Esophagus squamous epithelium (tissue), 5 donors: ENCODE measurements around the gene FNDC3A. TPM values are rescaled to one million over a fixed set of nuclear protein-coding genes. Genes with fewer than 3 reads are reported as not detected.

Experiments used
- DNase-seq: peaks from one replicate; lab custom pipeline; 2025; lab: John Stamatoyannopoulos, UW
- H3K27ac ChIP-seq, 4 donors: fragments of 200-600 bp; sonication (generic); one replicate each; pipeline ENCODE4 v1.5.1; 2016 to 2019; ENCODE audit warnings: mild to moderate bottlenecking in 1 of 4
- H3K27me3 ChIP-seq, 4 donors: fragments of 200-600 bp; sonication (generic); 1 replicate in 3 of 4; 2 replicates in 1 of 4; pipeline versions ENCODE4 v1.5.1 to v1.6.0; 2017 to 2021; ENCODE audit warnings: antibody characterized with exemption in 1 of 4
- H3K36me3 ChIP-seq, 3 donors: fragments of 200-600 bp; sonication (generic); one replicate each; pipeline ENCODE4 v1.5.1; 2016 to 2019
- H3K4me1 ChIP-seq, 3 donors: fragments of 200-600 bp; sonication (generic); one replicate each; pipeline ENCODE4 v1.5.1; 2017 to 2019
- H3K4me3 ChIP-seq, 4 donors: fragments of 200-600 bp; sonication (generic); 1 replicate in 3 of 4; 2 replicates in 1 of 4; pipeline ENCODE4 v1.5.1; 2016 to 2019; ENCODE audit warnings: mild to moderate bottlenecking in 2 of 4, moderate library complexity in 1 of 4
- H3K9me3 ChIP-seq, 3 donors: fragments of 200-600 bp; sonication (generic); one replicate each; pipeline ENCODE4 v1.5.1; 2016 to 2019
- POLR2A ChIP-seq, 4 donors: fragments of 450-650 bp; IDR thresholded peaks; one replicate each; pipeline ENCODE4 v1.6.1; 2017; ENCODE audit warnings: antibody characterized with exemption in 4 of 4, mild to moderate bottlenecking in 4 of 4, moderate library complexity in 3 of 4
- WGBS, 2 donors: methylation state at CpG; one replicate each; pipeline ENCODE4 v1.1.5; 2018; 5-methylcytosine and 5-hydroxymethylcytosine counted together
- intact Hi-C: fragments of 100-400 bp; cut with DNase I; formaldehyde crosslinking; loops from one replicate; pipeline ENCODE4 v1.15.0; 2022
- total RNA-seq, 4 donors: library from RNA; depleted of rRNA; stranded (reverse); fragments of >200 nt; gene quantifications; one replicate each; pipeline ENCODE4 v1.1.0, GENCODE V29; 2016
- TF ChIP-seq, protein P1 (sequence below), 6 experiments: fragments of 450-650 bp in 4 of 6; fragments of 200-600 bp in 2 of 6; sonication (generic) in 2 of 6; IDR thresholded peaks; one replicate each; pipeline ENCODE4 v1.5.1; 2016 to 2019; ENCODE audit warnings: antibody characterized with exemption in 6 of 6, mild to moderate bottlenecking in 4 of 6, moderate library complexity in 4 of 6
- donor health status: DM: yes; HTN: yes; CAD: no.

FNDC3A gene
- total RNA-seq, 4 donors from 2014 or later: 10.0 to 29.8 (median 19.5) TPM

DNA sequence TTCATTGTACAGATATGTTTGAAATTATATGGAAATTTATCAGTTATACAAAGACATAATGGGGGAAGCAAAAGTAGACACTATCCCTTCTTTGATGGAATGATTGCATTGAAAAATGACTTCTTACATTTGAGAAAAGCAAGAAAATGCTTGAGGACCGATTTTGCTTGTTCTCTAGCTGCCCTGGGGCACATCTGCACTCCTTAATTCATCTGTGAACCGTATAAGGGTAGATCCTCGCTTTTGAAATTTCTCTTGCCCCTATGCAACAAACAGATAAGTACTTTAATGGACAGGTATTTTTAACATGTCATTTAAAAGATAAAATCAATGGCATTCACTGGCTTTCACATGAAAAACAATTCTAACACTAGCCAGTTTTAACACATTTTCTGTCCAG, 230.9 kb downstream of the FNDC3A start:
- no peaks in the 10 kb centered on the region for H3K4me1 ChIP-seq
- H3K9me3 ChIP-seq: no peaks in the 10 kb centered on the region
- TF ChIP-seq POLR2A (IDR thresholded peaks at IDR 0.05): no peak
- TF ChIP-seq, protein P1, sequence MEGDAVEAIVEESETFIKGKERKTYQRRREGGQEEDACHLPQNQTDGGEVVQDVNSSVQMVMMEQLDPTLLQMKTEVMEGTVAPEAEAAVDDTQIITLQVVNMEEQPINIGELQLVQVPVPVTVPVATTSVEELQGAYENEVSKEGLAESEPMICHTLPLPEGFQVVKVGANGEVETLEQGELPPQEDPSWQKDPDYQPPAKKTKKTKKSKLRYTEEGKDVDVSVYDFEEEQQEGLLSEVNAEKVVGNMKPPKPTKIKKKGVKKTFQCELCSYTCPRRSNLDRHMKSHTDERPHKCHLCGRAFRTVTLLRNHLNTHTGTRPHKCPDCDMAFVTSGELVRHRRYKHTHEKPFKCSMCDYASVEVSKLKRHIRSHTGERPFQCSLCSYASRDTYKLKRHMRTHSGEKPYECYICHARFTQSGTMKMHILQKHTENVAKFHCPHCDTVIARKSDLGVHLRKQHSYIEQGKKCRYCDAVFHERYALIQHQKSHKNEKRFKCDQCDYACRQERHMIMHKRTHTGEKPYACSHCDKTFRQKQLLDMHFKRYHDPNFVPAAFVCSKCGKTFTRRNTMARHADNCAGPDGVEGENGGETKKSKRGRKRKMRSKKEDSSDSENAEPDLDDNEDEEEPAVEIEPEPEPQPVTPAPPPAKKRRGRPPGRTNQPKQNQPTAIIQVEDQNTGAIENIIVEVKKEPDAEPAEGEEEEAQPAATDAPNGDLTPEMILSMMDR (IDR thresholded peaks at IDR 0.05): no peak
- H3K27ac ChIP-seq: no peak overlapping the region
- H3K36me3 ChIP-seq: peaks cover 0 to 88% (median 0%) of the 10 kb centered on the region in 3 donors
- no peak for DNase-seq
- H3K27me3 ChIP-seq: no peaks in the 10 kb centered on the region
- no peak overlapping the region for H3K4me3 ChIP-seq
- intact Hi-C loops: no loop called here
- 91 to 93% methylated on average over 3 of the region's 3 CpGs for WGBS, 2 donors

DNA sequence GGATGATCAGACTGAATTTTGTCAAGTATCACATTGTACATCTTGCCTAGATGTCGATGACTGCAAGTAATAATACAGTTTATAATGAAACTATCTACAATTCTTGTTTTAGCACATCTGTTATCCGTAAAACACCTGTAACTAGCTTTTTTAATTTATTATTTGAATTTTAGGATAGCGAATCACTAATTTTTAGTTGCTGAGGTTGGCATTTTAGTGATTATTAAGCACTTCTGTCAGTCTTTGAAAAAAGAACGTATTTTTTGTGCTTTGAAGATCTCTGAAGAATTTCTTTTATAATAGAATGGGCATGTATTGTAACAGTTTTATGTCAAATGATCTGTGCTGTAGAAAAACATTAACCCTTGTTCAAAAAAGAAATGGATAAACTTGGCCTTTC, 232.9 kb downstream of the FNDC3A start:
- no peak overlapping the region for H3K4me3 ChIP-seq
- 91 to 93% methylated on average over 4 of the region's 4 CpGs for WGBS, 2 donors
- no peak for TF ChIP-seq POLR2A (IDR thresholded peaks at IDR 0.05)
- TF ChIP-seq, protein P1 (IDR thresholded peaks at IDR 0.05): no peak
- no peak for DNase-seq
- no peaks in the 10 kb centered on the region for H3K27me3 ChIP-seq
- H3K4me1 ChIP-seq: no peaks in the 10 kb centered on the region
- no peak overlapping the region for H3K27ac ChIP-seq
- peaks cover 0 to 68% (median 0%) of the 10 kb centered on the region in 3 donors for H3K36me3 ChIP-seq
- intact Hi-C loops: no loop called here
- no peaks in the 10 kb centered on the region for H3K9me3 ChIP-seq

DNA sequence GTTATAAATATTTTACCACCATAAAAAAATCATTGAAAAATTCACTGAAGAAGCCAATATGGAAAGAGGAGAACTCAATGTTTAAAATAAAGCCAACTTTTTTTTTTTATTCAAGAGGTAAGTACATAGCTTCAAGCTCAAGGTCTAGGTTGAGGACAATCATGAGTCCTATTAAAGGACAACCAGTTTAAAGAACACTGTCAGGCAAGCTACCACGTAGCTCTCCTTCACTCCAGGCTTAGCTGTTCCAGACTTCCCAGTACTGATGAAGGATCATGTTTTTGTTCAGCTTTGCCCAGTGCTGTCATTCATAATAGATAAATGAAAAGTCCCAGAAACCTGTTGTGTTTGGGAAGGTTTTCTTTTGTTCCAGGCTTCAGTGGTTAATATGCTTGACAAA, 234.4 kb downstream of the FNDC3A start:
- intact Hi-C loops: no loop called here
- 100% methylated on average over 1 of the region's 1 CpG for WGBS, 2 donors
- no peaks in the 10 kb centered on the region for H3K9me3 ChIP-seq

DNA sequence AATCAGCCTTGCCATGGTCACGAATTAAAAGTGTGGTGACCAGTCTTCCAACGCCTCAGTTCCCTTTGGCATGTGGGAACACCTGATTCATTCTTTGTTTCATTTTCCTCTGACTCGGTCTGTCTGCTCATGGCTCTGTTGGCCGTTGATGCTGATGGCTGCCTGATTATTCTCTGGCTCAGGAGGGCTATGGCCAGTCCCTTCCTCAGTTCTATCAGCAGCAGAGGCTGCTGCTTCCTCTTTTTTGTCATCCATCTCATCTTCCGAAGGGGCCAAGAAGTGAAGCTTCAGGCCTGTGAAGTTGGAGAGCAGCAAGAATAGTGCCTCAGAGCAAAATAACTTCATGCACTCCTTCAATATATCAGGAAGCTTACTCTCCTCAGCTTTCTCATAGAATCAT, 235.0 kb downstream of the FNDC3A start:
- 90 to 91% methylated on average over 5 of the region's 5 CpGs for WGBS, 2 donors
- H3K4me1 ChIP-seq: no peaks in the 10 kb centered on the region
- no peak for DNase-seq
- no peaks in the 10 kb centered on the region for H3K27me3 ChIP-seq
- no peak overlapping the region for H3K27ac ChIP-seq
- H3K9me3 ChIP-seq: no peaks in the 10 kb centered on the region
- intact Hi-C loops: no loop called here
- H3K36me3 ChIP-seq: peaks cover 0 to 48% (median 0%) of the 10 kb centered on the region in 3 donors
- TF ChIP-seq, protein P1 (IDR thresholded peaks at IDR 0.05): no peak
- TF ChIP-seq POLR2A (IDR thresholded peaks at IDR 0.05): no peak
- H3K4me3 ChIP-seq: no peak overlapping the region

More for the DNA sequence above, 234.4 kb downstream of the FNDC3A start:
- Histone ChIP-seq H3K27ac (no peak overlapping the region), H3K4me1 (no peaks in the 10 kb centered on the region), H3K4me3 (no peak overlapping the region), H3K27me3 (no peaks in the 10 kb centered on the region), H3K36me3 (peaks cover 0 to 53% (median 0%) of the 10 kb centered on the region in 3 donors)
- TF ChIP-seq POLR2A (IDR thresholded peaks at IDR 0.05): no peak
- TF ChIP-seq, protein P1 (IDR thresholded peaks at IDR 0.05): no peak
- no peak for DNase-seq

DNA sequence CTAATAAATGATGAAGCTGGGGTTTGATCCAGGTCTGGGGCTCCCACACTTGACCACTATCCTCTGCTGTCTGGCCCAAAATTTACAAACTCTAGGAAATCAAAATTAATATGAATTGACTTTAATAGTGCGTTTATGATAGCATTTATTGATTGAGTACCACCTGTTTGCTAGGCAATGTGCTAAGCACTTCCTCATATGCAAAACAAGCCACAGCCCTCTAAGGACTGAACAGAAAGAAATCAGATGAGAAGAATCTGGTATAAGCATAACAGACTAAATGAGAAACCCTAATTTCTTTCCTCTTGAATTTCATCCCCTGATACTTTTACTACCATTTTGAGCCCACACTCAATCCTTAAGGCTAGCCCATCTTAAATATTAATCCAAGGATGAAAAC, 237.8 kb downstream of the FNDC3A start:
- Histone ChIP-seq H3K4me3 (no peak overlapping the region), H3K27me3 (peaks cover 0 to 17% (median 2%) of the 10 kb centered on the region in 4 donors), H3K4me1 (peaks cover 0 to 2% (median 0%) of the 10 kb centered on the region in 3 donors), H3K36me3 (peaks cover 0 to 19% (median 0%) of the 10 kb centered on the region in 3 donors), H3K27ac (no peak overlapping the region), H3K9me3 (no peaks in the 10 kb centered on the region)
- WGBS, 2 donors: 67 to 94% methylated on average over 1 of the region's 1 CpG
- no peak for DNase-seq
- TF ChIP-seq POLR2A (IDR thresholded peaks at IDR 0.05): no peak
- TF ChIP-seq, protein P1 (IDR thresholded peaks at IDR 0.05): no peak
- intact Hi-C loops: no loop called here
